ENCODE results near the gene CHI3L1. TPM values are rescaled to one million over a fixed set of nuclear protein-coding genes. Genes with fewer than 3 reads are reported as not detected.

The CHI3L1 gene
- total RNA-seq, 1 donor, result 273 TPM

- DNase-seq (ENCODE audit: insufficient read length, low spot score, missing footprints), result peak; percentile 43
- no peaks in the 10 kb centered on the region for H3K79me2 ChIP-seq (ENCODE audit: insufficient read depth, low read length)
- no peaks in the 10 kb centered on the region for H3K36me3 ChIP-seq (ENCODE audit: insufficient read depth, low read length)
- no peak overlapping the region for H3K4me3 ChIP-seq (ENCODE audit: insufficient read depth, low read length)
- peak overlapping the region; percentile 72 for H2AFZ ChIP-seq (ENCODE audit: low read length)
- H4K20me1 ChIP-seq (ENCODE audit: insufficient read depth, low read length), result no peaks in the 10 kb centered on the region
- H3K27me3 ChIP-seq (ENCODE audit: insufficient read depth, low read length), result no peaks in the 10 kb centered on the region
- peaks cover 27% of the 10 kb centered on the region for H3K4me1 ChIP-seq (ENCODE audit: insufficient read depth, low read length)
- TF ChIP-seq, protein P1, sequence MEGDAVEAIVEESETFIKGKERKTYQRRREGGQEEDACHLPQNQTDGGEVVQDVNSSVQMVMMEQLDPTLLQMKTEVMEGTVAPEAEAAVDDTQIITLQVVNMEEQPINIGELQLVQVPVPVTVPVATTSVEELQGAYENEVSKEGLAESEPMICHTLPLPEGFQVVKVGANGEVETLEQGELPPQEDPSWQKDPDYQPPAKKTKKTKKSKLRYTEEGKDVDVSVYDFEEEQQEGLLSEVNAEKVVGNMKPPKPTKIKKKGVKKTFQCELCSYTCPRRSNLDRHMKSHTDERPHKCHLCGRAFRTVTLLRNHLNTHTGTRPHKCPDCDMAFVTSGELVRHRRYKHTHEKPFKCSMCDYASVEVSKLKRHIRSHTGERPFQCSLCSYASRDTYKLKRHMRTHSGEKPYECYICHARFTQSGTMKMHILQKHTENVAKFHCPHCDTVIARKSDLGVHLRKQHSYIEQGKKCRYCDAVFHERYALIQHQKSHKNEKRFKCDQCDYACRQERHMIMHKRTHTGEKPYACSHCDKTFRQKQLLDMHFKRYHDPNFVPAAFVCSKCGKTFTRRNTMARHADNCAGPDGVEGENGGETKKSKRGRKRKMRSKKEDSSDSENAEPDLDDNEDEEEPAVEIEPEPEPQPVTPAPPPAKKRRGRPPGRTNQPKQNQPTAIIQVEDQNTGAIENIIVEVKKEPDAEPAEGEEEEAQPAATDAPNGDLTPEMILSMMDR (IDR thresholded peaks at IDR 0.05; ENCODE audit: extremely low read depth, low read depth, low read length), result no peak
- H3K4me2 ChIP-seq (ENCODE audit: insufficient read depth, low read length), result peak overlapping the region; percentile 22
- H3K27ac ChIP-seq (ENCODE audit: low read depth, low read length), result peak overlapping the region; percentile 10
- H3K9me3 ChIP-seq (ENCODE audit: low read depth, low read length), result no peaks in the 10 kb centered on the region
These were observed 33.2 kb downstream of the CHI3L1 start for GRCh38 chr1:203153051-203153988.

DNA sequence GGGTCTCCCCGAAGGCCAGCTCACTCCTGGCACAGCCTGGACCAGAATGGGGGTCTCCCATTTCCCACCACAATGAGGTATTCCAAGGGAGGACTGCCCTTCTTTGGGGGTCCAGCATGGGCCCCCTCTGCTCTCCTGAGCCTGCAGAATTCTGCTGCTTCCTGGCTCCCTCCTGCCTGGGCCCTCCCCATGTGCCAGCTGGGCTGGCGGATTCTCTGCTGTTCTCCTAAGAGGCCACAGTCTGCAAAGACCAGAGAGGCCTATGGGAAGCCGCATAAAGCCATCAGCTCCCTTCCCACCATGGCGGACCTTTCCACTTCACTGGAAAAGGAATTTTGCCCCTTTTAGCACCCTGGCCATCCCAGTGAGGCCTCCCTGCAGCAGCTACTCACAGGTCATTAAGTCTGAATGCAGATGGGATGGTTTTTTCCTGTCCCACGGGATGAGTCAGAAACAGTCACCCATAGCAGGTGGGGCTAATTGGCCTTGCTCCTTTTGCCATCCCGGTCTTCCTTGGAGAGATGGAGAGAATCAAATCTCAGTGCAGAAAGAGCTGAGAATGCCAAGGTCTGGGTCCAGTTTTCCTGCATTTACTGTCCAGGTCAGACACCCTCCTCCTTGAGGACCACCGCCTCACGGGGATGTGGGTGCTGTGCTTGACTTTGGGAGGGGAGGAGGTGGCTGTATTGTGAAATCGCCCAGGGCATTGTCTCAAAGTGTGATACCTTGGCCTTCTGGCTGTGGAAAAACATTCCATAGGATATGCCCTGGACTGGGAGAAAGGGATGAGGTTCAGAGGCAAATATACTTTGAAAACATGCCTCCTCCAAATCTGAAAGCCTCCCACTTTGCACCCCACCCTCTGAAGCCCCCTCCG lies 34.1 kb downstream of the CHI3L1 start:
- Histone ChIP-seq H3K4me2 (ENCODE audit: insufficient read depth, low read length) (no peak overlapping the region), H3K36me3 (ENCODE audit: insufficient read depth, low read length) (no peaks in the 10 kb centered on the region), H3K4me1 (ENCODE audit: insufficient read depth, low read length) (peaks cover 27% of the 10 kb centered on the region), H3K79me2 (ENCODE audit: insufficient read depth, low read length) (no peaks in the 10 kb centered on the region), H3K9me3 (ENCODE audit: low read depth, low read length) (no peaks in the 10 kb centered on the region), H3K27me3 (ENCODE audit: insufficient read depth, low read length) (no peaks in the 10 kb centered on the region), H4K20me1 (ENCODE audit: insufficient read depth, low read length) (no peaks in the 10 kb centered on the region), H2AFZ (ENCODE audit: low read length) (no peak overlapping the region), H3K27ac (ENCODE audit: low read depth, low read length) (no peak overlapping the region), H3K4me3 (ENCODE audit: insufficient read depth, low read length) (no peak overlapping the region)
- TF ChIP-seq, protein P1 (IDR thresholded peaks at IDR 0.05; ENCODE audit: extremely low read depth, low read depth, low read length), result no peak
- DNase-seq (ENCODE audit: insufficient read length, low spot score, missing footprints), result peak; percentile 47

DNA sequence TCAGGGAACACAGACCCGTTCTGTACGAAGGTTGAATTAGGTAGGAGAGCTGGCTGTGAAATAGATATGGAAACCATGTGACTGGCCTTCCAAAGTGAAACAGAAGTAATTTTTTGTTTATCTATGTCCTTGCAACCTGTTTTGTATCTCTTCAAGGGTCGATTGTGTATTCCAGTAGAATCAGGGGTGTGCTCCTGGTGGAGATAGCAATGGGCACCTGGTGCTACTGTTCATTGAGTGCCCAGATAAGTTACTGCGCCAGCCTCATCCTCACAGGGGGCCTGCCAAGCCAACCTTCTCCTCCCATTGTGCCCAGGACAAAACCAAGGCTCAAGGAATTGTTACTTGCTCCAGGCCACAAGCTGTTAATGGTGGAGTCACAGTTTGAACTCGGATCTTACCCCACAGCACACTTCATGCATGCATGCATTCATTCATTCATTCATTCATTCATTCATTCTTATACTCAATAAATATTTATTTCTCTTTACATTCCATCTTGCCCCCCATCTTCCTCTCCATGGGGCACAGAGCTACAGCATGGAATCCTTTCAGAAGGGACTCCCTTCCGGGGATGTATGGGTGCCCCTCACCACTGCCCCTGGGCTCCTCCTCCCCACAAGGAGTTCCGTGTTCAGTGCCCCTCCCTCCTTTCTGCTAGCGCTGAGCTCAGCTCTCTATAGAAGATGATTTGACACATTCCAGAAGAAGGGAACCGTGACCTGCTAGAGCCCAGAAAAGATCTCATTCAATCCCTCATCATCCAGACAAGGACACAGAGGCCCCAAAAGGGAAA lies 34.9 kb downstream of the CHI3L1 start:
- Histone ChIP-seq H3K79me2 (ENCODE audit: insufficient read depth, low read length) (no peaks in the 10 kb centered on the region), H3K4me1 (ENCODE audit: insufficient read depth, low read length) (peaks cover 27% of the 10 kb centered on the region), H4K20me1 (ENCODE audit: insufficient read depth, low read length) (no peaks in the 10 kb centered on the region), H3K4me2 (ENCODE audit: insufficient read depth, low read length) (no peak overlapping the region), H3K27me3 (ENCODE audit: insufficient read depth, low read length) (no peaks in the 10 kb centered on the region), H3K9me3 (ENCODE audit: low read depth, low read length) (no peaks in the 10 kb centered on the region), H3K27ac (ENCODE audit: low read depth, low read length) (no peak overlapping the region), H2AFZ (ENCODE audit: low read length) (no peak overlapping the region), H3K4me3 (ENCODE audit: insufficient read depth, low read length) (no peak overlapping the region), H3K36me3 (ENCODE audit: insufficient read depth, low read length) (no peaks in the 10 kb centered on the region)
- DNase-seq (ENCODE audit: insufficient read length, low spot score, missing footprints), result peak; percentile 48
- TF ChIP-seq, protein P1 (IDR thresholded peaks at IDR 0.05; ENCODE audit: extremely low read depth, low read depth, low read length), result no peak
